ENCODE measurements around the gene ZNF217. TPM values are rescaled to one million over a fixed set of nuclear protein-coding genes. Genes with fewer than 3 reads are reported as not detected.
"Not testable (repeated sequence)": the region's sequence is repeated elsewhere in the genome, so short reads cannot be mapped to it uniquely, and the experiment has no call there.

The ZNF217 gene
- total RNA-seq, 2 experiments from 2014 or later = 83.5 to 87.4 TPM

- Mint-ChIP-seq H3K4me1 (ENCODE audit: low read depth) (no peaks in the 10 kb centered on the region), H3K9me3 (no peaks in the 10 kb centered on the region), H3K27ac (no peak overlapping the region), H3K36me3 (ENCODE audit: low read depth) (no peaks in the 10 kb centered on the region), H3K4me3 (no peak overlapping the region), H3K27me3 (peaks cover 5% of the 10 kb centered on the region)
- ATAC-seq (ENCODE audit: poor library complexity) = no peak
- H3K4me3 ChIP-seq (ENCODE audit: low read length) = no peak overlapping the region
- POLR2A ChIA-PET = no interaction called here
- H3K4me1 ChIP-seq (ENCODE audit: insufficient read depth, low read length) = no peaks in the 10 kb centered on the region
- no peak overlapping the region for H3K27ac ChIP-seq (ENCODE audit: low read depth in 1 of 2, low read length in 2 of 2)
- no peak for DNase-seq
- no peaks in the 10 kb centered on the region for H3K36me3 ChIP-seq (ENCODE audit: insufficient read depth, low read length)
- CTCF ChIA-PET = no interaction called here
- TF ChIP-seq, protein P1, sequence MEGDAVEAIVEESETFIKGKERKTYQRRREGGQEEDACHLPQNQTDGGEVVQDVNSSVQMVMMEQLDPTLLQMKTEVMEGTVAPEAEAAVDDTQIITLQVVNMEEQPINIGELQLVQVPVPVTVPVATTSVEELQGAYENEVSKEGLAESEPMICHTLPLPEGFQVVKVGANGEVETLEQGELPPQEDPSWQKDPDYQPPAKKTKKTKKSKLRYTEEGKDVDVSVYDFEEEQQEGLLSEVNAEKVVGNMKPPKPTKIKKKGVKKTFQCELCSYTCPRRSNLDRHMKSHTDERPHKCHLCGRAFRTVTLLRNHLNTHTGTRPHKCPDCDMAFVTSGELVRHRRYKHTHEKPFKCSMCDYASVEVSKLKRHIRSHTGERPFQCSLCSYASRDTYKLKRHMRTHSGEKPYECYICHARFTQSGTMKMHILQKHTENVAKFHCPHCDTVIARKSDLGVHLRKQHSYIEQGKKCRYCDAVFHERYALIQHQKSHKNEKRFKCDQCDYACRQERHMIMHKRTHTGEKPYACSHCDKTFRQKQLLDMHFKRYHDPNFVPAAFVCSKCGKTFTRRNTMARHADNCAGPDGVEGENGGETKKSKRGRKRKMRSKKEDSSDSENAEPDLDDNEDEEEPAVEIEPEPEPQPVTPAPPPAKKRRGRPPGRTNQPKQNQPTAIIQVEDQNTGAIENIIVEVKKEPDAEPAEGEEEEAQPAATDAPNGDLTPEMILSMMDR (IDR thresholded peaks at IDR 0.05) = no peak
- intact Hi-C loops (cut with DNase I, micrococcal nuclease) = no loop called here
- H3K9me3 ChIP-seq (ENCODE audit: control insufficient read depth in 1 of 2, insufficient read depth in 1 of 2, low read length in 2 of 2) = no peaks in the 10 kb centered on the region
- no peaks in the 10 kb centered on the region for H3K27me3 ChIP-seq (ENCODE audit: control insufficient read depth in 1 of 2, insufficient read depth in 2 of 2, low read length in 2 of 2)
Measured at GRCh38 chr20:53522696-53523095, 70.9 kb downstream of the ZNF217 start.

GRCh38 chr20:53522026-53522425 lies 71.6 kb downstream of the ZNF217 start:
- TF ChIP-seq, protein P1 (IDR thresholded peaks at IDR 0.05) = no peak
- no peak overlapping the region for H3K4me3 Mint-ChIP-seq

DNA sequence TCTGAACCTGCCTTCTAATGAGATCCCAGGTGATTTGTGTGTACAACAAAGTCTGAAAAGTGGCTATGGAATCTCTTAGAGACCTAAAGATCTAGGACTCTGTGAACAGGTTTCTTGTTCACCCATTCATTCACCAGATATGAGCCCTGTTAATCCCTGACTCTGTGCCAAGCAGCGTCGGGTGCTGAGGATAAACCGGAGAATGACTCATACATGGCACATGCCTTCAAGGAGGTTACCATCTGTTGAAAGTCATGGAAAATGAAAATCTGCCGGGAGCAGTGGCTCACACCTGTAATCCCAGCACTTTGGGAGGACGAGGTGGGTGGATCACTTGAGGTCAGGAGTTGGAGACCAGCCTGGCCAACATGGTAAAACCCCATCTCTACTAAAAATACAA lies 72.2 kb downstream of the ZNF217 start:
- H3K9me3 ChIP-seq (ENCODE audit: control insufficient read depth in 1 of 2, insufficient read depth in 1 of 2, low read length in 2 of 2); H3K36me3 ChIP-seq (ENCODE audit: insufficient read depth, low read length); POLR2A ChIA-PET; H3K4me1 ChIP-seq (ENCODE audit: insufficient read depth, low read length); intact Hi-C loops (cut with DNase I, micrococcal nuclease); H3K27me3 ChIP-seq (ENCODE audit: control insufficient read depth in 1 of 2, insufficient read depth in 2 of 2, low read length in 2 of 2); H3K4me3 Mint-ChIP-seq; H3K9me3 Mint-ChIP-seq; H3K27me3 Mint-ChIP-seq; DNase-seq; CTCF ChIA-PET; H3K27ac Mint-ChIP-seq; H3K27ac ChIP-seq (ENCODE audit: low read depth in 1 of 2, low read length in 2 of 2); ATAC-seq (ENCODE audit: poor library complexity); H3K36me3 Mint-ChIP-seq (ENCODE audit: low read depth); H3K4me3 ChIP-seq (ENCODE audit: low read length); H3K4me1 Mint-ChIP-seq (ENCODE audit: low read depth): not testable (repeated sequence)

More at GRCh38 chr20:53522026-53522425, 71.6 kb downstream of the ZNF217 start:
- Histone ChIP-seq H3K4me1 (ENCODE audit: insufficient read depth, low read length) (no peaks in the 10 kb centered on the region), H3K9me3 (ENCODE audit: control insufficient read depth in 1 of 2, insufficient read depth in 1 of 2, low read length in 2 of 2) (no peaks in the 10 kb centered on the region), H3K27ac (ENCODE audit: low read depth in 1 of 2, low read length in 2 of 2) (no peak overlapping the region), H3K36me3 (ENCODE audit: insufficient read depth, low read length) (no peaks in the 10 kb centered on the region), H3K27me3 (ENCODE audit: control insufficient read depth in 1 of 2, insufficient read depth in 2 of 2, low read length in 2 of 2) (no peaks in the 10 kb centered on the region), H3K4me3 (ENCODE audit: low read length) (no peak overlapping the region)
- Mint-ChIP-seq H3K36me3 (ENCODE audit: low read depth) (no peaks in the 10 kb centered on the region), H3K9me3 (no peaks in the 10 kb centered on the region), H3K27me3 (no peaks in the 10 kb centered on the region), H3K27ac (no peak overlapping the region), H3K4me1 (ENCODE audit: low read depth) (no peaks in the 10 kb centered on the region)
- ATAC-seq (ENCODE audit: poor library complexity) (no peak), DNase-seq (no peak)
- ChIA-PET POLR2A (no interaction called here), CTCF (no interaction called here)
- intact Hi-C loops (cut with DNase I, micrococcal nuclease) = no loop called here

DNA sequence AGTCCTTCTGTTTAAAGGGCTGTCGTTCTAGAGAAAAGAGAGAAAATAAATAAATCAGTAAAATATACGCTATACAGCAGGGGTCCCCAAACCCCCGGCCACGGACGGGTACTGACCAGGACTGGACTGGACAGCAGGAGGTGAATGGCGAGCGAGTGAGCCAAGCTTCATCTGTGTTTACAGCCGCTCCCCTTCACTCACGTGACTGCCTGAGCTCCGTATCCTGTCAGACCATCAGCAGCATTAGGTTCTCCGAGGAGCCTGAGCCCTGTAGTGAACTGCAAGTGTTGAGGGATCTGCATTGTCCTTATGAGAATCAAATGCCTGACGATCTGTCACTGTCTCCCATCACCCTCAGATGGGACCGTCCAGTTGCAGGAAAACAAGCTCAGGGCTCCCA lies 76.5 kb downstream of the ZNF217 start:
- ATAC-seq (ENCODE audit: poor library complexity) (no peak), DNase-seq (no peak)
- ChIA-PET CTCF (no interaction called here), POLR2A (no interaction called here)
- Mint-ChIP-seq H3K27me3 (no peaks in the 10 kb centered on the region), H3K4me3 (no peak overlapping the region), H3K9me3 (no peaks in the 10 kb centered on the region), H3K36me3 (ENCODE audit: low read depth) (no peaks in the 10 kb centered on the region), H3K4me1 (ENCODE audit: low read depth) (no peaks in the 10 kb centered on the region), H3K27ac (no peak overlapping the region)
- no peak overlapping the region for H3K27ac ChIP-seq (ENCODE audit: low read depth in 1 of 2, low read length in 2 of 2)
- H3K9me3 ChIP-seq (ENCODE audit: control insufficient read depth in 1 of 2, insufficient read depth in 1 of 2, low read length in 2 of 2) = no peaks in the 10 kb centered on the region
- intact Hi-C loops (cut with DNase I, micrococcal nuclease) = no loop called here
- no peak overlapping the region for H3K4me3 ChIP-seq (ENCODE audit: low read length)
- no peaks in the 10 kb centered on the region for H3K36me3 ChIP-seq (ENCODE audit: insufficient read depth, low read length)
- no peaks in the 10 kb centered on the region for H3K4me1 ChIP-seq (ENCODE audit: insufficient read depth, low read length)
- no peaks in the 10 kb centered on the region for H3K27me3 ChIP-seq (ENCODE audit: control insufficient read depth in 1 of 2, insufficient read depth in 2 of 2, low read length in 2 of 2)
- TF ChIP-seq, protein P1 (IDR thresholded peaks at IDR 0.05) = no peak
